Heart left ventricle (tissue), 16 donors: ENCODE data around the gene AMACR. TPM values are rescaled to one million over a fixed set of nuclear protein-coding genes. Genes with fewer than 3 reads are reported as not detected.
"Not testable (repeated sequence)": the region's sequence is repeated elsewhere in the genome, so short reads cannot be mapped to it uniquely, and the experiment has no call there.

ENCODE experiments used
- ATAC-seq, 4 donors: fragments of 200-7000 bp; cut with Tn5 transposase; one replicate each; pipeline ENCODE4 v1.9.1; 2020 to 2022; ENCODE audit warnings: moderate library complexity in 4 of 4, mild to moderate bottlenecking in 3 of 4, moderate number of reproducible peaks in 1 of 4
- DNase-seq, 5 donors: peaks; one replicate each; pipeline ENCODE4 v3.0.0-alpha.2; 2020
- H3K27ac ChIP-seq, 12 donors: fragments of 200-600 bp; sonication (generic) in 4 of 12; one replicate each; pipeline versions ENCODE4 v1.5.0 to v1.8.0; 2016 to 2022; ENCODE audit warnings: mild to moderate bottlenecking in 2 of 12
- H3K27me3 ChIP-seq, 9 donors: fragments of 200-600 bp; sonication (generic) in 2 of 9; one replicate each; pipeline versions ENCODE4 v1.5.1 to v1.8.0; 2016 to 2022; ENCODE audit warnings: mild to moderate bottlenecking in 3 of 9
- H3K36me3 ChIP-seq, 9 donors: fragments of 200-600 bp; sonication (generic) in 2 of 9; one replicate each; pipeline versions ENCODE4 v1.5.0 to v1.8.0; 2018 to 2022; ENCODE audit warnings: mild to moderate bottlenecking in 2 of 9
- H3K4me1 ChIP-seq, 12 donors: fragments of 200-600 bp; sonication (generic) in 4 of 12; one replicate each; pipeline versions ENCODE4 v1.5.0 to v1.8.0; 2016 to 2022; ENCODE audit warnings: mild to moderate bottlenecking in 3 of 12
- H3K4me3 ChIP-seq, 12 donors: fragments of 200-600 bp; sonication (generic) in 4 of 12; one replicate each; pipeline versions ENCODE4 v1.5.0 to v1.8.0; 2017 to 2022; ENCODE audit warnings: mild to moderate bottlenecking in 9 of 12, moderate library complexity in 4 of 12
- H3K9me3 ChIP-seq, 12 donors: fragments of 200-600 bp; sonication (generic) in 4 of 12; one replicate each; pipeline versions ENCODE4 v1.5.0 to v1.8.0; 2016 to 2022; ENCODE audit warnings: mild to moderate bottlenecking in 1 of 12
- POLR2A ChIP-seq, 2 donors: fragments of 450-650 bp; IDR thresholded peaks; one replicate each; pipeline ENCODE4 v1.6.1; 2017; ENCODE audit warnings: antibody characterized with exemption in 2 of 2, mild to moderate bottlenecking in 2 of 2, moderate library complexity in 2 of 2
- WGBS, 4 donors: extraction: QIAGEN DNeasy Blood & Tissue Kit in 2 of 4; methylation state at CpG; one replicate each; pipeline versions ENCODE4 v1.1.5 to v1.1.7; 2013 to 2018; 5-methylcytosine and 5-hydroxymethylcytosine counted together
- intact Hi-C, 10 donors: fragments of 100-400 bp; cut with DNase I; formaldehyde crosslinking; loops; one replicate each; pipeline versions ENCODE4 v1.11.1 to v1.14.2; 2022
- polyA plus RNA-seq, 2 donors: library from polyadenylated mRNA; stranded (reverse); fragments of 200-250 nt; gene quantifications; one replicate each; pipeline ENCODE4 v1.2.3, GENCODE V29; 2013
- total RNA-seq, 9 donors: library from RNA; depleted of rRNA in 2 of 9; stranded (reverse); fragments of >200 nt in 2 of 9; fragmentation: NEBNext Ultra II Directional in 3 of 9; extraction: Animal tissue kit (Norgen Biotek cat#: 25700) in 3 of 9; gene quantifications; one replicate each; pipeline versions ENCODE4 v1.1.0 to v1.2.4, GENCODE V29; 2016 to 2023
- TF ChIP-seq, protein P1 (sequence below), 12 donors: fragments of 200-600 bp; sonication (generic) in 4 of 12; IDR thresholded peaks; one replicate each; pipeline versions ENCODE4 v1.5.0 to v1.8.0; 2018 to 2022; ENCODE audit warnings: antibody characterized with exemption in 12 of 12, mild to moderate bottlenecking in 5 of 12
- donor health status: ischemic (EF 13 %, LVEDD 7.1; RV severe dilation, severe dysfunction).
- donor health status: healthy with polysubstance abuse.
- donor health status: DM: no; HTN: yes; CAD: no.
- donor health status: DM: no; HTN: no; CAD: no.
- donor health status: ischemic (EF 25% LVEDD 6.9; RV normal size, moderate dysfunction).
- donor health status: ischemic (EF 25% LVEDD 5.7; RV mildly dilated, moderate dysfunction).
- donor health status: healthy.
- donor health status: DM: yes; HTN: yes; CAD: no.
- donor health status: ischemic (EF 35%, LVEDD 5.7; RV mildly dilated, moderate dysfunction).
- donor health status: nonischemic (EF 11% LVEDD 7.7; RV severe dilation, severe dysfunction).
- donor health status: DM: yes; HTN: yes; CAD: no.
- donor health status: PGD.
- donor health status: ischemic (EF 29% LVEDD 5.4; RV normal size, mild dysfunction).
- donor health status: nonischemic (EF 23%, LVEDD 6.1; RV moderate dilation, normal function).

The AMACR gene
- total and polyA plus RNA-seq, 11 donors: 2.6 to 17.5 (median 6.6) TPM

DNA sequence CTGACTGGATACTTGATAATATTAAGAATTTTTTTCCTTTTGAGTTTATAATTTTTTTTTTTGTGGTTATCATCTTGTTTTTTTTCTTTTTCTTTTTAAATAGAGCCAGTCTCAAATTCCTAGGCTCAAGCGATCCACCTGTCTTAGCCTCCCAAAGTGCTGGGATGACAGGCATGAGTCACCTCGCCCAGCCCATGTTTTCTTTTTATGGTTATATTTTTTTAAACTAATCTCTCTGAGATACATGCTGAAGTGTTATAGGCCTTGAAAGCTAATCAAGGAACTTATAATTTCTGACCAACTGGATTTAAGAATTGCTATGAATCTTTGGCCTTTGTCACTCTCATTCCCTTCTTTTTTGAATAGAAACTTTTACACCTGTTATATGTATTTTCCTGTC, 6.8 kb upstream of the AMACR start:
- 95 to 98% (median 97%) methylated on average over 2 of the region's 2 CpGs for WGBS, 4 donors
- H3K27ac ChIP-seq: no peak overlapping the region
- TF ChIP-seq, protein P1, sequence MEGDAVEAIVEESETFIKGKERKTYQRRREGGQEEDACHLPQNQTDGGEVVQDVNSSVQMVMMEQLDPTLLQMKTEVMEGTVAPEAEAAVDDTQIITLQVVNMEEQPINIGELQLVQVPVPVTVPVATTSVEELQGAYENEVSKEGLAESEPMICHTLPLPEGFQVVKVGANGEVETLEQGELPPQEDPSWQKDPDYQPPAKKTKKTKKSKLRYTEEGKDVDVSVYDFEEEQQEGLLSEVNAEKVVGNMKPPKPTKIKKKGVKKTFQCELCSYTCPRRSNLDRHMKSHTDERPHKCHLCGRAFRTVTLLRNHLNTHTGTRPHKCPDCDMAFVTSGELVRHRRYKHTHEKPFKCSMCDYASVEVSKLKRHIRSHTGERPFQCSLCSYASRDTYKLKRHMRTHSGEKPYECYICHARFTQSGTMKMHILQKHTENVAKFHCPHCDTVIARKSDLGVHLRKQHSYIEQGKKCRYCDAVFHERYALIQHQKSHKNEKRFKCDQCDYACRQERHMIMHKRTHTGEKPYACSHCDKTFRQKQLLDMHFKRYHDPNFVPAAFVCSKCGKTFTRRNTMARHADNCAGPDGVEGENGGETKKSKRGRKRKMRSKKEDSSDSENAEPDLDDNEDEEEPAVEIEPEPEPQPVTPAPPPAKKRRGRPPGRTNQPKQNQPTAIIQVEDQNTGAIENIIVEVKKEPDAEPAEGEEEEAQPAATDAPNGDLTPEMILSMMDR (IDR thresholded peaks at IDR 0.05): no peak
- no peak for TF ChIP-seq POLR2A (IDR thresholded peaks at IDR 0.05)
- no peak overlapping the region for H3K4me3 ChIP-seq
- intact Hi-C loops: no loop called here
- ATAC-seq (no peak), DNase-seq (no peak)
- H3K36me3 ChIP-seq: peaks cover 0 to 5% (median 0%) of the 10 kb centered on the region in 9 donors
- no peaks in the 10 kb centered on the region for H3K9me3 ChIP-seq
- peaks cover 0 to 7% (median 0%) of the 10 kb centered on the region in 12 donors for H3K4me1 ChIP-seq
- no peaks in the 10 kb centered on the region for H3K27me3 ChIP-seq

DNA sequence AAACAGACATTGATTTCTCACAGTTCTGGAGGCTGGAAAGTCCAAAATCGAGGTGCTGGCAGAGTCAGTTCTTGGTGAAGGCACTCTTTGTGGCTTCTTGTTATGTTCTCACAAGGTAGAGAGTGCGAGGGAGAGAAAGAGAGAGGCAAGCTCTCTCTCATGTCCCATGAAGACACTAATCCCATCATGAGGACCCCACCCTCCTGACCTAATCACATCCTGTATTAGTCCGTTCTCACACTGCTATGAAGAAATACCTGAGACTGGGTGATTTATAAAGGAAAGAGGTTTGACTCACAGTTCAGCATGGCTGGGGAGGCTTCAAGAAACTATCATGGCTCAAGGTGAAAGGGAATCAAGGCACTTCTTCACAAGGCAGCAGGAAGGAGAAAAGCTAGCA, 5.7 kb upstream of the AMACR start:
- no peak for DNase-seq
- ATAC-seq: no peak
- Histone ChIP-seq H3K9me3 (no peaks in the 10 kb centered on the region), H3K4me3 (no peak overlapping the region), H3K27me3 (no peaks in the 10 kb centered on the region), H3K27ac (no peak overlapping the region), H3K36me3 (no peaks in the 10 kb centered on the region), H3K4me1 (peaks cover 0 to 11% (median 4%) of the 10 kb centered on the region in 12 donors)
- intact Hi-C loops: no loop called here
- no peak for TF ChIP-seq POLR2A (IDR thresholded peaks at IDR 0.05)
- TF ChIP-seq, protein P1 (IDR thresholded peaks at IDR 0.05): no peak
- WGBS, 4 donors: 91 to 95% (median 93%) methylated on average over 3 of the region's 3 CpGs

DNA sequence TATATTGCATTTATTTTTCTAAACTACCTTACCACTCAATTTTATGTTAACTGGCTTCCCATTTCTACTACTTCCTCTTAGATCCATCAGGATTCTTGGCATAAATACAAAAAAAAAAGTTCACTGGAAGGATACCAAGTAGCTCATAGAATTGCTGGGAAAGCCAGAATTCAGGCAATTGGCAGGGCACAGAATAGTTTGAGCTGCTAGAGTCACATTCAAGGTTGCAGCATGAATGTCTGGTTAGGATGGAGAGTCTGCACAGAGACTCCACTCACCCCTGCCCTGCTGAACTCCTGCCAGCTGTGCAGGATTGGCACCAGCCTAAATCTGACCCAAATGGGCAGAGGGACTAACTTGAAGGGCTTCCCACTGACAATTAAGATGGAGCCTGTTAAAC, 4.9 kb upstream of the AMACR start:
- no peaks in the 10 kb centered on the region for H3K9me3 ChIP-seq
- DNase-seq: no peak
- H3K36me3 ChIP-seq: no peaks in the 10 kb centered on the region
- H3K27ac ChIP-seq: no peak overlapping the region
- TF ChIP-seq POLR2A (IDR thresholded peaks at IDR 0.05): no peak
- TF ChIP-seq, protein P1 (IDR thresholded peaks at IDR 0.05): no peak
- H3K4me1 ChIP-seq: peaks cover 0 to 12% (median 4%) of the 10 kb centered on the region in 12 donors
- no peaks in the 10 kb centered on the region for H3K27me3 ChIP-seq
- intact Hi-C loops: no loop called here
- H3K4me3 ChIP-seq: no peak overlapping the region
- no peak for ATAC-seq

DNA sequence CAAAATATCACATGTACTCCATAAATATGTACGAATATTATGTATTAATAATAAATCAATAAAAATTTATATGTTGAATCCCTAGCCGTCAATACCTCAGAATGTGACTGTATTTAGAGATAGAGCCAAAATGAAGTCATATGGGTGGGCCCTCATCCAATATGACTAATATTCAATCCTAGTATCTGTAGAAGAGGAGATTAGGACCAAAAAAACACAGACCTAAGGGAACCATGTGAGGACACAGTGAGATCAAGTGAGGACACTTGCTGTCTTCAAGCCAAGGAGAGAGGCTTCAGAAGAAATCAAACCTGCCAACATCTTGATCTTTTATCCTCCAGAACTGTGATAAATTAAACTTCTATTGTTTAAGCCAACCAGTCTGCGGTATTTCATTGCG, 3.7 kb upstream of the AMACR start:
- no peak for ATAC-seq
- Histone ChIP-seq H3K27ac (no peak overlapping the region), H3K36me3 (no peaks in the 10 kb centered on the region), H3K27me3 (no peaks in the 10 kb centered on the region), H3K4me3 (no peak overlapping the region), H3K9me3 (no peaks in the 10 kb centered on the region), H3K4me1 (peaks cover 0 to 19% (median 12%) of the 10 kb centered on the region in 12 donors)
- 66 to 78% (median 70%) methylated on average over 4 of the region's 4 CpGs for WGBS, 4 donors
- TF ChIP-seq, protein P1 (IDR thresholded peaks at IDR 0.05): no peak
- no peak for TF ChIP-seq POLR2A (IDR thresholded peaks at IDR 0.05)
- no peak for DNase-seq
- intact Hi-C loops: no loop called here

DNA sequence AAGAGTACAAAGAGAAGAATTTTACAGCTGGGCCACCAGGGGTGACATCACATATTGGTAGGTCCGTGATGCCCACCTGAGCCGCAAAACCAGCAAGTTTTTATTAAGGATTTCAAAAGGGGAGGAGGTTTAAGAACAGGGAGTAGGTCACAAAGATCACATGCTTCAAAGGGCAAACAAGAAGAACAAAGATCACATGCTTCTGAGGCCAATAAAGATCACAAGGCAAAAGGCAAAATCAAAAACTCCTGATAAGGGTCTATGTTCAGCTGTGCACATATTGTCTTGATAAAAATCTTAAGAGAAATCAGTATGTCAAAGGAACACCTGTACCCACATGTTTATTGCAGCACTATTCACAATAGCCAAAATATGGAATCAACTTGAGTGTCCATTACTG, 2.3 kb upstream of the AMACR start:
- ATAC-seq, H3K4me3 ChIP-seq, H3K27ac ChIP-seq, DNase-seq, H3K36me3 ChIP-seq, intact Hi-C loops, H3K9me3 ChIP-seq, H3K27me3 ChIP-seq: not testable (repeated sequence)
- peaks cover 0 to 25% (median 15%) of the 10 kb centered on the region in 12 donors for H3K4me1 ChIP-seq
- WGBS, 4 donors: 84 to 97% (median 94%) methylated on average over 2 of the region's 2 CpGs
